Mucosa of gallbladder (tissue), 1 donor: ENCODE measurements around the gene SLC17A1. TPM values are rescaled to one million over a fixed set of nuclear protein-coding genes. Genes with fewer than 3 reads are reported as not detected.

Source experiments
- DNase-seq: peaks from one replicate; pipeline ENCODE4 v3.0.0-alpha.2; 2020; ENCODE audit warnings: low spot score
- total RNA-seq: library from RNA; stranded (reverse); gene quantifications from one replicate; pipeline ENCODE4 v1.2.1, GENCODE V29; 2021
- donor health status: DM: no; HTN: no; CAD: no.

Gene SLC17A1
- total RNA-seq, 1 donor from 2014 or later, result 0.63 TPM

DNA sequence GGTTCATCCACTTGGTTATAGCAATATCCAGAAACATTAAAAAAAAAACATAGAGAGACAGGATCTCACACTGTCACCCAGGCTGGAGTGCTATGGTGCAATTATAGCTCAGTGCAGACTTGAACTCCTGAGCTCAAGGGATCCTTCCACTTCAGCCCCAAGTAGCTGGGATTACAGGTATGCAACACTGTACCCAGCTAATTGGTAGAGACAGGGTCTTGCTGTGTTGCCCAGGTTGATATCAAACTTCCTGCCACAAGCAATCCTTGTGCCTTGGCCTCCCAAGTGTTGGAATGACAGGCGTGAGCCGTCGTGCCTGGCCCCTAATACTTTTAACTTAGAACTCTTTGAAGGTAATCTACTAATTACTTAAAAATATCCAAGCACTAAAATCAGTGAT is 818 bp upstream of the SLC17A1 start:
- no peak for DNase-seq

DNA sequence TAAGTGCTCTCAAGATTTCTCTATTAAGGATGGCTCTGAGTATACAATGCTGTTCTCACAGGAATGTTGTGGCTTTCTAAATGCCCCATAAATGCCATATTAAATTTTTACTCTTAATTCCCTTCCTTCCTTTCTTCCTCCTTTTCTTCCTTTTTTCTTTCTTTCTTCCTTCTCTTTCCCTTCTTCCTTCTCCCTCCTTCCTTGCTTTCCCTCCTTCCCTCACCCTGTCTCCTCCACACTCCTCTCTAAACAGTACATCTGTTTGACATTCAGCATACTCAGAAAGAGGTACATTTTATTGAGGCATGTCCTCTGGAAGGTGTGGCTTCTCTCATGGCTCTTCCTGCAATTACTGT is 433 bp upstream of the SLC17A1 start:
- no peak for DNase-seq

DNA sequence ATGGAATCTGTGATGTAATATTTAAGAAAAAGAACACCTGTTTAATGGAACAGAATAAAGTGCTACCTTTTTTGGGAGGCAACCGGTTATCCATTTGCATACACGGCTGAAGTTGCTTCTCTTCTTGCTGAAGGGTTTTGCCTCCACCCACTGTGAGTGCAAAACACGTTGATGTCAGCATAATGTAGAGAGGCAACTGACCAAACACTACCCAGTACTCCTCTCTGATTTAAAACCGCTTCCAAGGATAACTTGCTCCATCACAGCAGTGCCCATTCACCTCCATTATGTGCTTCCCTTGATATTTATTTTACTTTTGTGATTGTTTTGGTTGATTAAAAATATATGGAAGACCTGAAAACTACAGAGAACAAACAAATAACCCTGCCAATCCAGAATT is 1.4 kb downstream of the SLC17A1 start:
- DNase-seq, result no peak

DNA sequence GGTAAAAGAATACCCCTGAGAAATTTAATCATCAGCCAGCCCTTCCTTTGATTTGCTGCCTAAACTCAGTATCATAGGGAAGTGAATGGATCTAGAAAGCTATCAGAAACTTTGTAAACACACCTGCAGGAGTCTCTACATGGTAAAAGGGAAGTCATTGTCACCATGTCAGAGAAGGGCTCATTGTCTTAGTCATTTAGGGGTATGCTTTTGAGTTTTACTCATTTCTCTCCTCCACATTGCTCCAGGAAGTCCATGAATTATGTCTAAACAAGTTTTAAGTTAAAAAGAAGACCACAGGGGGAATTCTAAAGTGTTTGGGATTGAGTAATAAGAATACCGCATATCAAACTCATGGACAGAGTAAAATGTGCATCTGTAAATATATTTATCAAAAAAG is 2.5 kb downstream of the SLC17A1 start:
- no peak for DNase-seq

DNA sequence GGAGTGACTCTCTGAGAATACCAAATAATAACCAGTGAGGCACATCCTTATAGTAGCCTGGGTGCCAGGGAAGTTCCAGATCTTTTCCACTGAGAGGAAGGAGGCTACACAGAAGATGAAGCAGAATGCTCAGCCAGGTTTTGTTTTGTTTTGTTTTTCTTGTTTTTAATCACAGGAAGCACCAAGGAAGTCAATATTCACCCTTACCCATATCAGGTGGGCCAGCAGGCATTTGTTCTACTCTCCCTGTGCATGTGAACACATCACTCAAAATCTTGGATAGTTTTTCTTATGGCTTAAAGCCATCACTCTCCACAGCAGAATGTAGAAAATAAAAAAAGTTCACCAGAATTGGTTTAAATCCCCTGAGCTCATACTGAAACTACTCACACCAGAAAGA is 10.5 kb downstream of the SLC17A1 start:
- DNase-seq, result no peak

DNA sequence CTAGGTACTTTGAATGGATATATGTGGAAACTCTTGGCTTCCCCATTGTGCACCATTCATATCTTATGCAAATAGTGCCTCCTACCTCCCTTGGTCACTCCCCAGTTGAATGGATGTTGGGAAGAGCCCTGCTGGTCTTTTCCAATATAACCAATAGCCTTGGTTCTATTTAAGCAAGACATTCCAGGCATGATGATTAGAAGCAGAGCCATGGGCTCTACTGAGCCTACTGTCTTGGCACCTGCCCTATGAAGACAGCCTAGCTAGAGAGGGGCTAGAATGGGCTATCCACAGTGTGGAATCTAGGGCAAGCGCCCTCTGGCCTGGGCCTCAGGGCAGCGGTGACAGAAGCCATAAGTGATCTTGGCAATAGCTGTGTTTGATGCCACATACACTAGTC is 15.6 kb downstream of the SLC17A1 start:
- no peak for DNase-seq

DNA sequence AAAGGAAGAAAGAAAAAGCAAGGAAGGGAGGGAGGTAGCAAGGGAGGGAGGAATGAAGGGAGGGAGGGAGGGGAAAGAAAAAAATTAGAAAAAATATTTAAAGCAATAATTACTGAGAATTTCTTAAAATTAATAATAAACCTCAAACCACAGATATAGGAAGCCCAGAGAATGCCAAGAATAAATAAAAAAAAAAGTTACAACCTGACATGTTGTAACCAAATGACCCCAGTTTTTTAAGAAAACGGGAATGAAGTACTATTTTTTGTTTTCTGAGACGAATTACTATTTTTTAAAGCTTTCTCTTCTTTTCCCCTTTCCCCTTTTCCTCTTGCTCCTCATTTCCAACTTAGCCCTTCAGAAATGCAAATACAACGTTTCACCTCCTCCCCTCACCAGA is 16.7 kb downstream of the SLC17A1 start:
- no peak for DNase-seq

DNA sequence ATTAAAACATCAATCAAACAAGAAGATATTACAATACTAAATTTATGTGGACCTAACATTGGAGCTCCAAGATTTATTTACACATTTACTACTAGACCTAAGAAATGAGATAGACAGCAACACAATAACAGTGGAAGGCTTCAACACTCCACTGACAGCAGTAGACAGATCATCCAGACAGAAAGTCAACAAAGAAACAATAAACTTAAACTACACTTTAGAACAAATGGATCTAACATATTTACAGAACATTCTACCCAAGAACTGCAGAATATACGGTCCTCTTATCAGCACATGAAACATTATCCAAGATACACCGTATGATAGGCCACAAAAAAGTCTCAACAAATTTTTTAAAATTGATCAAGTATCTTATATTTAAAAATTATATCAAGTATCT is 27.0 kb downstream of the SLC17A1 start:
- no peak for DNase-seq

DNA sequence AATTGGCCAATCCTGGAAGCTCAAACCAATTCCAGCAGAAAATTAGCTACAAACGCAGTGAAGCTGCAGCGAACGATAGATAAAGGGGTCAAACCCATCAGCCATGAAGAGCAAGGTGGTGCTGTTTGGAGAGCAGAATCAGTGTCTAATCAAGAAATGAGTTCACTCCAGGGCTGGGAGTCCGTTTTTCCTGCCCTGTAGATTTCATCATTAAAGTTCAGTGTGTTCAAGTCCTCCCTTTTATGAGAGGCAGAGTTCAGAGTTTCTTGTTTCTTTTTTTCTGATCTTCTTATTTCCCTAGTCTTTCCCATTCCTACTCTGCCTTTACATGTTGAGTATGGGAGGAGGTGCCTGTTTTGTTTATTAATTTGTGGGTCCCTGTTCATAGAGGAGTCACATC is 30.4 kb downstream of the SLC17A1 start:
- DNase-seq, result no peak

DNA sequence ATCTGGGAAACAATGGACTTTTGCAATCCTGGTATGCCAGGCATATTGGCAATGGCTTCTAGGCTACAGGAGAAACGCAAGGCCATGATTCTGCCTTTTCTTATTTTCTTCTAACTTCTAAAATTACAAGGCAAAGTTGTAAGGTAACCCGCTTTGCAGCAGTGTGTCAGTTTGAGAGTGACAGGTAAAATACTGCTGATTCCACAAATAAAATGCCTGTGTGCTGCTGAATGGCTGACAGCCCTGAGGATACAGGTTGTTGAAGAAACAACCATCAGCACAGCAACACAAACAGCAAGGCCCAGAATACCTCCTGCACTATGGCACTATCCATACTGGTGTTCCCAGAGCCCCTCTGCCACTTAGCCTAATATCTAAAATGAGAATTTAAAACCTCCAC is 37.1 kb downstream of the SLC17A1 start:
- DNase-seq, result no peak

DNA sequence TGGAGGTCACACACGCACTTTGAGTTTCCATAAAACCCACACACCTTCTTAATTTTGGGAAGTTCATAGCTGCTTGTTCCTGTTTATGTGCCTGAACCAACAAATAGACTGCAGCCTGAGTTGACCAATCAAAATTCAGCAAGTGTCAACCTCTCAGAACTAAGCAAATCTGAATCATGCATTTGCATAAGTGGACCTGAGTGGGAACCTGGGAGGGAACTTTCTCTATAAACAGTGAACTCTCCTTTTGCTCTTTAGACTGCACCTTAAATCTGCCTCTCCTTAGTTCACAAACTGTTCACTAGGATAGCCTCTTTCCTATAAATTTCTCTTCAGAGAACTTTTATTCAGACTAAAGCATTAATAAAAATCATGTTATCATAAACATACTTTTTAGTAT is 37.9 kb downstream of the SLC17A1 start:
- DNase-seq, result no peak

DNA sequence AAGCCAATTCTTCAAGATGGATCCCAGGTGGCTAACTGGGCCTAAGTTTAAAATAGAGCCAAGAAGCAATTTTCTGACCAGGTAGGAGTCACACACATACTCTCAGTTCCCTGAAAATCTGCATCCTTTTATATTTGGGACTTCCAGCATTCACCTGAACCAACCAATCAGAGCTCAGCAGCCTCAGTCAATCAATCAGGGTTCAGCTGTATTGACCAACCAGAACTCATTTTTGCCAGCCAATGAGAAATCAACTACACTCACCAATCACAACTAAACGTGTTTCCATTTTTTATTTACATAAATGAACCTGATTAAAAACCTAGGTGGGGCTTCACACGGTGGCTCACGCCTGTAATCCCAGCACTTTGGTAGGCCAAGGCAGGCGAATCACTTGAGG is 39.8 kb downstream of the SLC17A1 start:
- no peak for DNase-seq

DNA sequence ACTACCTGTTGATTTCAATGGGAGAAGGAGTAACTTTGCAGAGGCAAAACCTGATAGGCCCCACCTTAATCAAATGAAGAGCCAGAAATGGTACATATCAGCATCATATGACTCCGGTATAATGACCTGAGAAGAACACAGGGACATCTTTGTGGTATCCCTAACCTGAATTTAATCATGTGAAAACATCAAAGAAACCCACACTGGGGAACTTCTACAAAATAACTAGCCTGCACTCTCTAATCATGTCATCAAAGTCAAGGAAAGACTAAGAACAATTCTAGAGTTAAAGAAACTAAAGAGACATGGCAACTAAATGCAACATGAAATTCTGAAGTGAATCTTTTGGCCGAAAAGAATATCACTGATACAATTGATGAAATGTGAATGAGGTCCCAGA is 42.4 kb downstream of the SLC17A1 start:
- no peak for DNase-seq

DNA sequence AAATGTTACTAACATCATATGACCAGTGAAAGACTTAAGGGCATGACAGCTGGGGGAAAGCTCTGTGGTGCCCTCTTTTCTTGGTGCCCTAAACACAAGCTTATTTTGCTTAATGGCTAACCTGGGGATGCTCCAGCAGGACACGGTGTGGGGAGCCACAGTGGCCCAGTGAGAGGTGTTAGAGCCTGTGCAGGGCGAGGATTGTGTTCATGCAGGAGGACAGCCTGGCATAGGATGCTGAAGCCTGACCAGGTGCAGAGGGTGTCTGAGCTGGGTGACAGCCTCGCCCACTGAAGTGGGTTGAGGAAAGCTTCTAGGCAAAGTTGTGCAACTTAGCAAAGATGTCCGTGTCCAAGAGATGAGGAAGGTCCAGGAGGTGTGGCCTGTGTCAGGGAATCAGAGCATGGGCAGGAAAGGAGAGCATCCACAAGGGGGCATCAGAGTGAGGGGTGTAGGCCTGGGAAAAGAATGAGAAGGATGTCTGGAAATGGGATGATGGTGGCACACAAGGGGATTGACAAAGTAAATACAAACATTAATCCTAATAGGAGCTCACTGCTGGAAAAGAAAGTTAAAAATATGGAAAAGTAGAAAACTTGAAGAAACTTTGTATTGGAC is 43.4 kb downstream of the SLC17A1 start:
- peak; percentile 51 for DNase-seq

DNA sequence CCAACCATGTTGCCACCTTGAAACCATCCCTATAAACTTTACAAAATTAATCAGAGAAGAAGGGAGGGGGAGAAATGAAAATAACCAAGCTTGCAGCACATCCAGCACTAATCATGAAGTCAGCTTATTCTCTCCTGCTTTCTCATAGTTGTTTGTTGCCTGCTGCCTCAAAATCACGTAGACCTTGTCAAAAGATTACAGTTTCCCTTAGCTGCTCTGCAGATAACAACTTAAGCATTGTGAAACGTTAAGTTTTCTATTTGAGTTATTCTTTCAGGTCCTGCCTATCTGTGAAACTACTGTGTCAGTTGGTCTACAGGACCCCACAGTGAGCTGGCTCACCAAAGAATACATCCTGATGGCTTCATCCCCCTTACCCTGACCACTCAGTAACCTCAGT is 44.4 kb downstream of the SLC17A1 start:
- DNase-seq, result no peak

DNA sequence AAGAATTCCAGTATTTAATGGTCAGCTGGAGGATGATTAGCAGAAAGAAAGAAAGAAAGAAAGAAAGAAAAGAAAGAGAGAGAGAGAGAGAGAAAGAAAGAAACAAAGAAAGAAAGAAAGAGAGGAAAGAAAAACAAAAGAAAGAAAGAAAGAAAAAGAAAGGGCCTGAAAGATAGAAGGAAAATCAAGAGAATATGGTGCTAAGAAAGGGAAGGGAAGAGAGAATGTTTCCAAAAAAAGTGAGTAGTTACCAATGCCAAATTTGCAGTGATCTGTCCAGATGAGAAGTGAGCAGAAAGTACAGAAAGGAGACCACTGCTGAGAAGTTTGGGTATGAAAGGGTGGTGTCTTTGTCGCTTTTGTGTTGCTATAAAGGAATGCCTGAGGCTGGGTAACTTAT is 50.7 kb downstream of the SLC17A1 start:
- no peak for DNase-seq

DNA sequence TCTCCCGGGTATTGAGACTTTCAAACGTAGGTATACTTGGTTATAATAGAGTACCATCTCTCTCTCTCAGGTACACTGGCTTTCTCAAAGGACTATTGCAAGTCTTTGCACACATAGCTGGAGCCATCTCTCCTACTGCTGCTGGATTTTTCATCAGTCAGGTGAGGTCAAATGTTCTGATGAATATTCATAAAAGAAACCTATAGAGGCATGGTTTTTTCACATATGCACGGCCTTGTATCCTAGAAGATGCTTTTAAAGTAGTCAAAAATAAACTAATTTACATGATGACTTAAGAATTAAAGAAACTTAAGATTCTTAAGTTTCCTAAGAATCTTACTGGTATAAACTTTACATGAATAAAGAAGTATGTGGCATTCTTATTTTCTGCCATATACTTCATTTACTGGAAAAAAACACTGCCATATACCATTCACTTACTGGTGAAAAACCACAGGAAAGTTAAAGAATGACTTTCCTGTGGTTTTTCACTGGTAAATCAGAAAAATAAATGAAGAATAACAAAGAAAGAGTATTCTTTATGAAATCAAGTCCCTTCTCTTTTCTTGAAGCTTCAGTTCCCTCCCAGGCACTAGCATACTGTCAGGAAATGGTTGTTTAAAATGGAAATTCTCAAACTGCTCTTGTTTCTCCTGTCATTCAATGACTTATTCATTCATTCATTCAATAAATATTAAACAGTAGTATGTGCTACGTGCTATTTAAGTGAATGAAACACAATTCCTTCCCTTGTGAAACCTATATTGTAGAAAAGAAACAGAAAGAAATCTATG is 53.8 kb downstream of the SLC17A1 start:
- no peak for DNase-seq

DNA sequence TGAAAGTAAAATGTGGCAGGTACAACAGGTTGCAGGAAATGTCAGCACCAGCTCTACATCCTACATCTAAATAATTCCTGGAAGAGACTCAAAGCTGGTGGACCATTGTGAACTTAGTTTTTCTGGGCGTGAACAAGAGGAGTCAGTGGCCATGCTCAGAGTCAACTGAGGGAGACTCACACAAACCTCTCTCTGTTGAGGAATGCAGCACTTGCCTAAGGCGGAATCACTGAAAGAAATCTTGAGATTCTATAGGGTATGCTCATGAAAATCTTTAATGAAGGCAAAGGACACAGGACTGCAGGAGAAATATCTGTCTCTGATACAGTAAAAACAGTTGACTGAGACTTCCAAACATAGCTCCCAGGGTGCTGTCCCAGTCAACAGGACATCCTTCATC is 54.8 kb downstream of the SLC17A1 start:
- no peak for DNase-seq

DNA sequence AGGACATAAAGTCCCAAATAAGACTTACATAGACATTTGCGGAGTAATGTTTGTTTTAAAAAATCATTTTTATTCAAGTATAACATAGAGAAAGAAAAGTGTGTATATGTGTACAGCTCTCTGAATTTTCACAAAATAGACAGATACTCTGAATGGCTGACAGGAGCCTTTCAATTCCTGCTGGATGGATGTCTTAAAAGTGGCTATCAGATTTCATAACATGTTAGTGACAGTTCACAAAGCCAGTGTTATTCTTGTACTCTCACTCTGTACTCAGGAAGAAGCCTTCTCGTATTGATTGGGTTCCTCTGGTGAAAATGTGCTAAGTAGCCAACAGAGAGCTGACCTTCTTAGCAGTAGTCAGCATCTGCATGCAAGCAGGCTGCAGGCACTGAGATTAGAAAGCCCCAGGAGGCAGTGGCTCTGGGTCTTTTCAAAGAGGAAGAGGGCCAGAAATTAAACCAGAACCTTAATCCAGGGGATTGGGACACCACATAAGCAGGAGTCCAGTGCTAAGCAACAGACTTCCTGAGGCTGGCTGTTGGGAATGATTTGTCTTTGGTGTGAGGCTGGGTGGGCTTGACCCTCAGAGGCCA is 57.6 kb downstream of the SLC17A1 start:
- no peak for DNase-seq

DNA sequence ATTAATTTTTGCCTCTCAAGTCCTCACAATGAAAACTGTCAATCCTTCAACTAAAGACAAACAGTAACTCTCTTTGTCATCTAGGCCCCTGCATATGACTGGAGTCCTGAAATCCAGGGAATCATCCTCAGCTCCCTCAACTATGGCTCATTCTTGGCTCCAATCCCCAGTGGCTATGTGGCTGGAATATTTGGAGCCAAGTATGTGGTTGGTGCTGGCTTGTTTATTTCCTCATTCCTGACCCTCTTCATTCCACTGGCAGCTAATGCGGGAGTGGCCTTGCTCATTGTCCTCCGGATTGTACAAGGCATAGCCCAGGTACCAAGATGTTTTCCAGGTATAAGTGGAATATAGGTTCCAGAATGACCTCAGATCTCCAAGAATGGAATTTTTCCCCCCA is 61.9 kb downstream of the SLC17A1 start:
- peak; percentile 73 for DNase-seq

DNA sequence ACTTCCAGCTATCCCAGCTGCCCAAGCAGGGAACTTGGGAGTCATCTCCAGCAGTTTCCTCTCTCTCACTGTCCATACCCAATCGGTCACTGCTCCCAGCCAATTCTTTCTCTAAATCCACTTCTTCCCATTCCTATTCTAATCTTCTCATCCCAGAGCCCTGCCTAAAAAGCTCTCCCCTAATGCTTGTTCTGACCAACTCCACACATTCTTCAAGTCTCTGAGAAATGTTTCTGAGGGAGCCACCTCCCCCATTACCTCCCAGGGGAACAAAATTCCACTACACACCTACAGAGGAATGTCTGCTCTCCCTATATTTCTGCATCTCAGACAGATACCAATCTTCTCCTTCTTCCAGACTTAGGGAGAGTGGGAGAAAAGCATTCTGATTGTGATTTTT is 63.3 kb downstream of the SLC17A1 start:
- DNase-seq, result no peak

DNA sequence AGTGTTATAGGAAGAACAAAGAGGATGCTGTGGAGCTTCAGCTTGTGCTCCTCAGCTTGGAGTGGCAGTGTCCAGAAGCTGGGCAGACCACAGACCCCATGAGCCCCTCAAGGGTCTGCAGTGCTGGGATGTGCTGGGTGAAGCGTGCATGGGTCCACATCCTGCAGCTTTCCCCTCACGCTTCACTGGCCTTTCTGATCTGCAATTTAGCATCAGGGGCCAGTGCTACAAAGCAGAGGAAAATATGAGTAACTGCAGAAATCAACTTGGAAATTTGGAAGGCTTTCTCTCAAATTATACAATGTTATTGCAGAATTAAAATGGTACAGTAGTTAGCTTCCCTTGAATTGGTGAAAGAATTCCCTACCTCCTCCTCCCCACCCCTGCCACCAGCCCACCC is 67.2 kb downstream of the SLC17A1 start:
- no peak for DNase-seq

DNA sequence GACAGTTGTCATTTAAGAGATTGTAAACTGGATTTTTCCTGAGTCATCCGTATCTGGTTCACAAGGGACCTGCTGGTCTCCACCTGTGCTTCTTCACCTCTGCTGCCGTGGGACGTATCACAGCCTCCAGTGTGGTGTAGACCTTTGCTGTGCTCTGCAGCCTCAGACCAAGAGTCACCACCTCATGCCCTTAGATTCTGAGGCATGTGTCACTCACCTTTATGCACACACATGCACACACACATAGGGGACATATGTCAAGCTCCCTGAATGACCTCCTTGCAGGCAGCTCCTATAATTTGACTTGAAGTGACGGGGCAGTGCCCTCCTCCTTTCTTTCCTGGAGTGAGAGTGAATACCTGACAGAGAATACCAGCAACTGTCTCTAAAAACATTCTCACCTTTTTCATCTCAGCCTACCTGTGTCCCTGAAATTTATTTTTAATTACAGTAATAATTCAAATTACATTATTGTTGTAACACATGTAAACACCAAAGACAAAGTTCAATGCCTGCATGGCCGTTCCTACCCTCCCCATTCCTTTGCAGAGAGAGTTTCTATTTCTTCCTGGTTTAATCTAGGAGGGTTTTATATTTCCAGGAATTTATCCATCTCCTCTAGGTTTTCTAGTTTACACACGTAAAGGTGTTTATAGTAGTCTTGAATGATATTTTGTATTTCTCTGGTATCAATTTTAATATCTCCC is 73.8 kb downstream of the SLC17A1 start:
- no peak for DNase-seq
